Activated naive CD4-positive, alpha-beta T cell treated with Interleukin-2 at 50 U/mL for 16 hours (primary cell): Measurements from ENCODE around the gene ZNF396.

Experiments
- DNase-seq: peaks from one replicate; pipeline ENCODE4 v3.0.0-alpha.2; 2020

ZNF396 gene

GRCh38 chr18:35334212-35334611, 42.9 kb downstream of the ZNF396 start:
- no peak for DNase-seq

GRCh38 chr18:35331367-35332087, 45.6 kb downstream of the ZNF396 start:
- no peak for DNase-seq

DNA sequence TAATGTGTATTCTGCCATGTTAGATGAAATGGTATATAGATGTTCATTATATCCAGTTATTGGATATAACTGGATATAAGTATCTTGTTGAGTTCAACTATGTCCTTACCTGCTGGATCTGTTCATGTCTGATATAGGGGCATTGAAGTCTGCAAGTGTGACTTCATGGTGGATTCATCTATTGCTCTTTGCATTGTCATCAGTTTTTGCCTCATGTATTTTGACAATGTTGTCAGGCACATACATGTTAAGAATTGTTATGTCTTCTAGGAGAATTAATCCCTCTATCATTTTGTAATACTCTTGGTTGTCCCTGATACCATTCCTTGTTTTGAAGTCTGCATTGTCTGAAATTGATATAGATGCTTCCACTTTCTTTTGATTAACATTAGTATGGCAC, 48.3 kb downstream of the ZNF396 start:
- DNase-seq, result no peak

DNA sequence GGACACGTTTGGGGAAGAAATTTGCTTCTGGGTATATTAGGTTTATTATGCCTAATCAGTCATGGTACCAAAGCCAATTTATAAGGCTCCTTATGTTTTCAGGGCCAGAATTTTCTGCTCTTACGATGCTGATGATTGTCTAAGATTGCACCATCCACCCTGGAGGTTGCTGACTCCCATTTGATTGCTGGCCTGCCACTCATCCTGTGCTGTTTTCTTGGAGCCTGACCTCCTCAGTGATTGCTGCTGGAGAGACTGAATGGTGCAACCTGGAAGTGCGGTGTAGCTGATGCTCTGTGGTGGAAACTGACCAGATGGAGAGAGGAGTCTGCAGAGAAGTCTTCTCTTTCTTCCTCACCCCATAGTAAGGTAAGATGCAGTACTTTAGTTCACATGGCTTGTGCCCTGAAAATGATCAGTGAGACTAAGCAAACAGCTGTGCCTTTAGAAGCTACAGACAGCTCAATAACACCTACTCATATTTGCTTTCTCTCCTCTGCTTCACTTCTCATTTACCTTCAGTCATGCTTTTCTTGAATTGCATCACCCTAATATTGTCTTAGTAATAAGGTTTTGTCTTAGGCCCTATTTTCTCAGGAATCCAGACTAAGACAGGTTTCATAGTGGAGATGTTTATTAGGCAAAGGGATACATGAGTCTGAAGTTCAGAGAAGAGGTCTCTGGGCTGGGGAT, 50.3 kb downstream of the ZNF396 start:
- no peak for DNase-seq

DNA sequence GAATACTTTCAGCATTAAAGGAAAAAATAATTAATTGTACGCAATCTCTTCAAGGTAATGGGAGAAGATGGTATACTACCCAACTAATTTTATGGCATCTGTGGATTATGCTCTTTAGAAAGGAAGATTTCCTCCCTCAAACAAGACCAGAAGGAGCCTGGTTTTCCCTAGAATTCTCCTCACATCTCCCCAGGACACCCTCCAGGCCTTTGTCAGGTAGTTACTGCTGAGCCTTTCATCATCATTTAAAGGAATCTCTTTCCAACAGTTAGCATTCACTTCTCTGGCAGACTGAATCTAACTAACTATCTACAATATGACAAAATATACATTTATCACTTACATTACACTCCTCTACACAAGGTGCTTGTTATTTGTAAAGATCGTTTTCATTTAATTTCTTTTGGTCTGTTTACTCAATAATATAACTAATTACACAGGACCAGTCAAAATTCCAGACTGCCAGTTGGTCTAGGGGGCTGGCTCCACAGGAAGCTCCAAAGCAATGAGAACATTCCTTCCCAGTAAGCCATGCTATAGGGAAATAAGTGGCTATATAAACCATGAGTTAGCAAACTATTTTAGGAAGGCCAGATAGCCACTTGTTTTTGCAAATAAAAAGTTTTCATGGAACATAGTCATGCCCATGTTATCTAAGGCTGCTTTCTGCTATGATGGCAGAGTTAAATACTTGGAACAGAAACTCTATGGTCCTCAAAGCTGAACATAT, 52.0 kb downstream of the ZNF396 start:
- no peak for DNase-seq

DNA sequence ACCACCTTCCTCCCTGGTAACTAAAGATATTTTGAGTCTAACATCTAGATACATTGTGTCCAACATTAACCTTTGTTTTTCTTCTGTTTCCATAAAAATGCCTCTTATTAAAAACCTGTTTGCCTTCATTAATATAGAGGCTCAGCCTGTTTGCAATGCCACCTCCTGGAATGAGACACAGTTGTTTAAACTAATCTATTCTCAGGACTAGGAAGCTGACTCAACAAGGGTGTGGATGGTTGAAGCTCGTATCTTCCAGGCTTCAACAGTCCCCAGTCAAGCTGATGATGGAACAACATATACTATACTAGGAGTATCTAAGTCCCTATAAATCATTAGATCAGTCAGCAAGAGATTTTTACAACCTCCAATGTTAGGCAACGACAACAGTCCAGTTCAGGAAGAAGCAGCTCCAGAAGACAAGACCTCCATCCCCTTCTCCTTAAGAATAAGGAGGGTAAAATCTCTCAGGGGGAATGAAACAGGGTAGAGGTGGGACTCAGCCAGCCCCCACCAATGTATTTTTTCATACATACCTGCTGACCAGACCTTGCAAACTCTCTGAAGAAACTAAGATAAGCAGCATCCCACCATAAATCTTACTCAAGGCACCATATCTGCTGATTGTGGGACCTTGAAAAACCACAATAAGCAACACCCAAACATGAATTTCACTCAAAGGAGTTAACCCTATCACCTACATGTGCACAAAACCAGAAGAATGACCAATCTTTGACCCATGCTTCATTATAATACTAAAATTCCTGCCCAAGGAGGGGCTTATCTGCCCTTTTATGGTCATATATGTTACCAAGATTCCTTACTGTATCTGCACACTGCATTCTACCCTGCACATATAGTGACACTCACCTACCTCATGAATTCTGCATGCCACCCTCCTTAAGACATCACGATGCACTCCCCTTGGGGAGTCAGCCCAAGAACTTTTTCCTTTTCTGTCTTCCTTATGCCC, 54.4 kb downstream of the ZNF396 start:
- no peak for DNase-seq
